Astrocyte (in vitro differentiated cells and primary cell): ENCODE results near the gene MEG3. TPM values are rescaled to one million over a fixed set of nuclear protein-coding genes. Genes with fewer than 3 reads are reported as not detected.

Experiments
- DNase-seq: peaks from one replicate; pipeline ENCODE4 v3.0.0-alpha.2; 2010; ENCODE audit warnings: low read depth
- FAIRE-seq: peaks from 2 replicates; lab custom pipeline; 2011; peaks lifted over from hg19 to GRCh38; lab: Jason Lieb, UNC
- H2AFZ ChIP-seq: 2 replicates; pipeline ENCODE4 v1.6.0; 2012; ENCODE audit warnings: low read depth, low read length, inconsistent platforms
- H3K27ac ChIP-seq: 2 replicates; pipeline ENCODE4 v1.5.1; 2011; ENCODE audit warnings: low read depth, low read length, inconsistent platforms
- H3K27me3 ChIP-seq: 2 replicates; pipeline ENCODE4 v1.6.0; 2011; ENCODE audit warnings: low read length, inconsistent platforms; ENCODE audit not compliant: insufficient read depth
- H3K36me3 ChIP-seq: 2 replicates; pipeline ENCODE4 v1.5.1; 2011; ENCODE audit warnings: low read length, inconsistent platforms; ENCODE audit not compliant: insufficient read depth
- H3K4me1 ChIP-seq: 2 replicates; pipeline ENCODE4 v1.5.1; 2011; ENCODE audit warnings: low read length, inconsistent platforms; ENCODE audit not compliant: insufficient read depth
- H3K4me2 ChIP-seq: 2 replicates; pipeline ENCODE4 v1.6.0; 2012; ENCODE audit warnings: low read length, inconsistent platforms
- H3K4me3 ChIP-seq: 2 replicates; pipeline ENCODE4 v1.5.1; 2011; ENCODE audit warnings: low read depth, mild to moderate bottlenecking, low read length, inconsistent platforms; ENCODE audit not compliant: insufficient read depth
- H3K79me2 ChIP-seq: 2 replicates; pipeline ENCODE4 v1.6.0; 2012; ENCODE audit warnings: mild to moderate bottlenecking, low read length, inconsistent platforms; ENCODE audit not compliant: insufficient read depth
- H3K9ac ChIP-seq: 2 replicates; pipeline ENCODE4 v1.6.0; 2012; ENCODE audit warnings: mild to moderate bottlenecking, low read length, inconsistent platforms
- H3K9me3 ChIP-seq: 2 replicates; pipeline ENCODE4 v1.5.1; 2012; ENCODE audit warnings: low read depth, mild to moderate bottlenecking, low read length, inconsistent platforms; ENCODE audit not compliant: insufficient read depth
- H4K20me1 ChIP-seq: 2 replicates; pipeline ENCODE4 v1.6.0; 2012; ENCODE audit warnings: low read length, inconsistent platforms; ENCODE audit not compliant: insufficient read depth
- H3K27ac Mint-ChIP-seq: one replicate; pipeline ENCODE4 v1.8.0; 2021; ENCODE audit warnings: mild to moderate bottlenecking, mixed read lengths; ENCODE audit not compliant: unreplicated experiment
- H3K27me3 Mint-ChIP-seq: one replicate; pipeline ENCODE4 v1.8.0; 2021; ENCODE audit warnings: low read depth, mixed read lengths; ENCODE audit not compliant: unreplicated experiment
- H3K36me3 Mint-ChIP-seq: one replicate; pipeline ENCODE4 v1.8.0; 2021; ENCODE audit warnings: low read depth, mixed read lengths; ENCODE audit not compliant: unreplicated experiment
- H3K4me1 Mint-ChIP-seq: one replicate; pipeline ENCODE4 v1.8.0; 2021; ENCODE audit warnings: low read depth, mixed read lengths; ENCODE audit not compliant: unreplicated experiment
- H3K4me3 Mint-ChIP-seq: one replicate; pipeline ENCODE4 v1.8.0; 2021; ENCODE audit warnings: mild to moderate bottlenecking, moderate library complexity, mixed read lengths; ENCODE audit not compliant: unreplicated experiment
- H3K9me3 Mint-ChIP-seq: one replicate; pipeline ENCODE4 v1.8.0; 2021; ENCODE audit warnings: mild to moderate bottlenecking, mixed read lengths; ENCODE audit not compliant: unreplicated experiment
- EZH2 ChIP-seq: IDR thresholded peaks from 2 replicates; pipeline ENCODE4 v1.6.1; 2012; ENCODE audit warnings: mild to moderate bottlenecking, low read length, inconsistent platforms; ENCODE audit not compliant: insufficient read depth
- total RNA-seq: library from RNA; stranded (reverse); gene quantifications from 2 replicates; pipeline ENCODE4 v1.2.1, GENCODE V29; 2021
- TF ChIP-seq, protein P1 (sequence below): IDR thresholded peaks from 2 replicates; pipeline ENCODE4 v1.5.1; 2011; ENCODE audit warnings: low read depth, mild to moderate bottlenecking, inconsistent platforms, low read length, moderate library complexity; ENCODE audit not compliant: insufficient read depth

MEG3 gene
- total RNA-seq, 1 donor from 2014 or later, result not detected

DNA sequence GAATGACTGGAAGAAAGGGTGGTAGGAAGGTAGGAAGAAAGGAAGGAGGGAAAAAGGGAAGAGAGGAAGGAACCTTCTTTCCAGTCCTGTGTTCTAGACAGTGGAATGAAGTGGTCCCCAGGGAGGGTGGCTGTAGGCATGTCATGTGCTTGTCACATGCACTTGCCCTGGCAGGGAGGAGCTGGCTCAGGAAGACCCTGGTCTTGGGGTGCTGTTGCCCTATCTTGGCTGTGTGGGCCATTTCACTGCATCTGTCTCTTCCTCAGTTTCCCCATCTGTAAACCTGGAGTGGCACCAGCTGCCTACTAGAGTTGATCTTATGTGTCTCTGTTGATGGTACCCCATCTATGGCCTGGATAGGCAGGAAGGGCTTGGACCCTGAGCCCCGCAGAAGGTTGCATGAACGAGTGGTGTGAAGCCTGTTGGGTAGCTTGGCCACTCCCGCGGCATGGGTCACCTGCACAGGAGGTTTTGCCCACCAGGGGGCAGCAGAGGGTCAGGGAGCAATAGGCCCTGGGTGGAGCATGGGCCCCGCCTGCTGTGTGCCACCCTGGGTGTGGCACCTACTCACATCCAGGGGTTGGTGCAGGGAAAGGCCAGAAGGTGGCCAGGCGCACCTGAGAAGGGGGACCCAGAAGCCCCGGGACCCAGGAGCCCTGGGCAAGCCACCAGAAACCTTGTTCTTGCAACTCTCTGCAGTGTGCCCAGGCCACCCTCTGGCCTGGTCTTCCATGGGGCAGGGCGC, 25.1 kb downstream of the MEG3 start:
- Histone ChIP-seq H3K4me3 (no peak overlapping the region), H2AFZ (no peak overlapping the region), H3K4me2 (no peak overlapping the region), H3K9ac (no peak overlapping the region), H4K20me1 (peaks cover 98% of the 10 kb centered on the region), H3K9me3 (no peaks in the 10 kb centered on the region), H3K27ac (no peak overlapping the region), H3K4me1 (peaks cover 3% of the 10 kb centered on the region), H3K79me2 (peaks cover 94% of the 10 kb centered on the region), H3K36me3 (peaks cover 26% of the 10 kb centered on the region), H3K27me3 (no peaks in the 10 kb centered on the region)
- Mint-ChIP-seq H3K36me3 (peaks cover 5% of the 10 kb centered on the region), H3K27ac (no peak overlapping the region), H3K27me3 (peaks cover 16% of the 10 kb centered on the region), H3K4me1 (no peaks in the 10 kb centered on the region), H3K4me3 (no peak overlapping the region), H3K9me3 (peaks cover 4% of the 10 kb centered on the region)
- TF ChIP-seq, protein P1, sequence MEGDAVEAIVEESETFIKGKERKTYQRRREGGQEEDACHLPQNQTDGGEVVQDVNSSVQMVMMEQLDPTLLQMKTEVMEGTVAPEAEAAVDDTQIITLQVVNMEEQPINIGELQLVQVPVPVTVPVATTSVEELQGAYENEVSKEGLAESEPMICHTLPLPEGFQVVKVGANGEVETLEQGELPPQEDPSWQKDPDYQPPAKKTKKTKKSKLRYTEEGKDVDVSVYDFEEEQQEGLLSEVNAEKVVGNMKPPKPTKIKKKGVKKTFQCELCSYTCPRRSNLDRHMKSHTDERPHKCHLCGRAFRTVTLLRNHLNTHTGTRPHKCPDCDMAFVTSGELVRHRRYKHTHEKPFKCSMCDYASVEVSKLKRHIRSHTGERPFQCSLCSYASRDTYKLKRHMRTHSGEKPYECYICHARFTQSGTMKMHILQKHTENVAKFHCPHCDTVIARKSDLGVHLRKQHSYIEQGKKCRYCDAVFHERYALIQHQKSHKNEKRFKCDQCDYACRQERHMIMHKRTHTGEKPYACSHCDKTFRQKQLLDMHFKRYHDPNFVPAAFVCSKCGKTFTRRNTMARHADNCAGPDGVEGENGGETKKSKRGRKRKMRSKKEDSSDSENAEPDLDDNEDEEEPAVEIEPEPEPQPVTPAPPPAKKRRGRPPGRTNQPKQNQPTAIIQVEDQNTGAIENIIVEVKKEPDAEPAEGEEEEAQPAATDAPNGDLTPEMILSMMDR, result peak; percentile 31
- TF ChIP-seq EZH2, result no peak
- FAIRE-seq (no peak), DNase-seq (no peak)

DNA sequence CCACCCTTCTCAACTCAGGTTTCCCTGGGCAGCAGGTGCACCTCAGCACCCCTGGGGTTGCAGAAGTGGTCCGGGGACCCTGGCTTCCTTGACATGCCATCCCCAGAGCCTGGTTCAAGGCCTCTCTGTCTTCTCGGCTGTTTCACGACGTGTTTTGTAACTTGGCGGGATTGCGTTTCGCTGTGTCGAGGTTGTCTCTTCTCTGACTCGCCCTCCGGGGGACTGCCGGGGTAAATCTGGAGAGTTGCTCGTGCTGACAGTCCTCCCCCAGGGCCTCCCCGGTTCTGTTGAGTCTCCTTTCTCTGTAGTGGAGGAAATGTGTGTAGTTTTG, 25.6 kb downstream of the MEG3 start:
- peaks cover 5% of the 10 kb centered on the region for H3K36me3 Mint-ChIP-seq
- H4K20me1 ChIP-seq, result peaks cover 98% of the 10 kb centered on the region
- H3K27me3 Mint-ChIP-seq, result peaks cover 21% of the 10 kb centered on the region
- H3K4me2 ChIP-seq, result no peak overlapping the region
- no peak for FAIRE-seq
- peaks cover 94% of the 10 kb centered on the region for H3K79me2 ChIP-seq
- no peak overlapping the region for H3K27ac Mint-ChIP-seq
- no peak overlapping the region for H3K27ac ChIP-seq
- no peaks in the 10 kb centered on the region for H3K4me1 Mint-ChIP-seq
- no peak for DNase-seq
- no peak for TF ChIP-seq EZH2
- TF ChIP-seq, protein P1, result no peak
- peaks cover 4% of the 10 kb centered on the region for H3K9me3 Mint-ChIP-seq
- H3K36me3 ChIP-seq, result peaks cover 26% of the 10 kb centered on the region
- H3K4me1 ChIP-seq, result no peaks in the 10 kb centered on the region
- H2AFZ ChIP-seq, result no peak overlapping the region
- H3K4me3 ChIP-seq, result no peak overlapping the region
- no peaks in the 10 kb centered on the region for H3K27me3 ChIP-seq
- no peak overlapping the region for H3K9ac ChIP-seq
- H3K4me3 Mint-ChIP-seq, result no peak overlapping the region
- no peaks in the 10 kb centered on the region for H3K9me3 ChIP-seq

DNA sequence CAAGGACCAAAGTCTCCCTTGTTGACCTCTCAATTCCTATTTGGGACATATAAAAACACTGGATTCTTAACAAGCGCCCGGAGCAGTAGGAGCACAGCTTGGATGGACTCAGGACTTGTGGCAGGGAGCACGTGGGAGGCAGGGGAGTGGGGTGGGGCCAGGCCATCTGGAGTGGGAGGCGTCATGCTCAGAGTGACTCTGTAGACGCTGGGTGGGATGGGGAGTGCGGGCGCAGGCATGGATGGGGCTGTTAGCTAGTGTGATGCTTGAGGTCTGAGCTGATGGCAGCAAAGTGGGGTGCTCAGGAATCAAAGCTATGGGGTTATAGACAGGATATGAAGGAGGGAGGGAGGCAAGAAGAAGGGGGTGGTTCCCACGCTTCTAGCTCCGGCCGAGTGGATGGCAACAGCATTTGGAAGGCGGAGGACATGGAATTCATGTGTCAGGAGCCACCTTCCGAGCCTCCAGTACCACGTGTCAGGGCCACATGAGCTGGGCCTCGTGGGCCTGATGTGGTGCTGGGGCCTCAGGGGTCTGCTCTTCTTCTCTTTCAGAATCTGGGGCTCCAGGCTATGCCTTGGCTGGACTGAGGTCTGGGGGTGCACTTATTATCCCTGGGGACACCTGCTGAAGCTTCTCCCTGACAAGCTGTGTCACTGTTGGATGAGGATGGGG, 26.2 kb downstream of the MEG3 start:
- Histone ChIP-seq H3K27ac (no peak overlapping the region), H2AFZ (no peak overlapping the region), H3K4me2 (no peak overlapping the region), H3K36me3 (peaks cover 26% of the 10 kb centered on the region), H3K79me2 (peaks cover 94% of the 10 kb centered on the region), H3K27me3 (no peaks in the 10 kb centered on the region), H4K20me1 (peaks cover 98% of the 10 kb centered on the region), H3K4me3 (no peak overlapping the region), H3K9me3 (no peaks in the 10 kb centered on the region), H3K4me1 (no peaks in the 10 kb centered on the region), H3K9ac (no peak overlapping the region)
- H3K36me3 Mint-ChIP-seq, result peaks cover 5% of the 10 kb centered on the region
- TF ChIP-seq, protein P1, result no peak
- no peak for TF ChIP-seq EZH2
- H3K4me1 Mint-ChIP-seq, result no peaks in the 10 kb centered on the region
- H3K9me3 Mint-ChIP-seq, result peaks cover 4% of the 10 kb centered on the region
- no peak overlapping the region for H3K27ac Mint-ChIP-seq
- H3K27me3 Mint-ChIP-seq, result peaks cover 22% of the 10 kb centered on the region
- no peak for FAIRE-seq
- H3K4me3 Mint-ChIP-seq, result no peak overlapping the region
- no peak for DNase-seq
